ENCODE results near the gene ITGB1BP1. TPM values are rescaled to one million over a fixed set of nuclear protein-coding genes. Genes with fewer than 3 reads are reported as not detected.

Gene ITGB1BP1
- total RNA-seq, 4 donors from 2014 or later, result 32.0 to 106 (median 45.1) TPM

GRCh38 chr2:9355716-9356115 is 67.6 kb downstream of the ITGB1BP1 start:
- no peak overlapping the region for H3K4me3 ChIP-seq
- TF ChIP-seq POLR2A (IDR thresholded peaks at IDR 0.05) (no peak), CTCF (IDR thresholded peaks at IDR 0.05) (no peak)
- no peaks in the 10 kb centered on the region for H3K4me1 ChIP-seq
- no peaks in the 10 kb centered on the region for H3K27me3 ChIP-seq
- DNase-seq, result no peak
- no peak overlapping the region for H3K27ac ChIP-seq
- H3K36me3 ChIP-seq, result no peaks in the 10 kb centered on the region
- H3K9me3 ChIP-seq, result no peaks in the 10 kb centered on the region
- intact Hi-C loops (cut with DNase I; ENCODE audit: low total_unique reads), result no loop called here

- no peaks in the 10 kb centered on the region for H3K9me3 ChIP-seq
- H3K4me1 ChIP-seq, result no peaks in the 10 kb centered on the region
- no peak overlapping the region for H3K4me3 ChIP-seq
- no peak for DNase-seq
- no peak overlapping the region for H3K27ac ChIP-seq
- TF ChIP-seq CTCF (IDR thresholded peaks at IDR 0.05) (no peak), POLR2A (IDR thresholded peaks at IDR 0.05) (no peak)
- no peaks in the 10 kb centered on the region for H3K36me3 ChIP-seq
- no peaks in the 10 kb centered on the region for H3K27me3 ChIP-seq
- intact Hi-C loops (cut with DNase I; ENCODE audit: low total_unique reads), result no loop called here
Measured at GRCh38 chr2:9355270-9355669, 68.1 kb downstream of the ITGB1BP1 start.

DNA sequence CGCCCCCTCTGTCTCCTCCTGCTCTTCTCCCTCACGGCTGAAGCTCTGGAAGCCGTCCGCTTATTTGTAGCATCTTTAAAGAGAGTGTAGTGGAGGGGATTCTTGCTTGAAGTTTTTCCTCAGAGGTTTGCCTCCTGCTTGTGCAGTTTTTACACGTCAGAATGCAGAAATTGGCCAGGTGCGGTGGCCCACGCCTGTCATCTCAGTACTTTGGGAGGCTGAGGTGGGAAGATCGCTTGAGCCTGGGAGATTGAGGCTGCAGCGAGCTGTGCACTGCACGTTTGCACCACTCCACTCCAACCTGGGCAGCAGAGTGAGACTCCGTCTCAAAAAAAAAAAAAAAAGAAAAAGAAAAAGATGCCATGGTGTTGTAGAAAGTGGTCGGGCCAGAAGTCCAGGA is 69.0 kb downstream of the ITGB1BP1 start:
- Histone ChIP-seq H3K4me3 (no peak overlapping the region), H3K27ac (no peak overlapping the region), H3K36me3 (no peaks in the 10 kb centered on the region), H3K27me3 (no peaks in the 10 kb centered on the region), H3K4me1 (no peaks in the 10 kb centered on the region), H3K9me3 (no peaks in the 10 kb centered on the region)
- no peak for TF ChIP-seq CTCF (IDR thresholded peaks at IDR 0.05)
- no peak for TF ChIP-seq POLR2A (IDR thresholded peaks at IDR 0.05)
- no peak for DNase-seq
- intact Hi-C loops (cut with DNase I; ENCODE audit: low total_unique reads), result no loop called here

Other genes starting within 250 kb of the ITGB1BP1 start
- 10 to 100 TPM; 24.3 to 55.5 (median 31.3) TPM for gene ASAP2, start 216.7 kb downstream of the ITGB1BP1 start, total RNA-seq
- 10 to 100 TPM in 3 of 4 donors, 1 to 10 TPM in 1; 7.2 to 45.2 (median 30.3) TPM for gene CPSF3, start 126 bp upstream of the ITGB1BP1 start, total RNA-seq
- 10 to 100 TPM; 32.4 to 59.1 (median 38.1) TPM for gene IAH1, start 51.0 kb upstream of the ITGB1BP1 start, total RNA-seq
- 10 to 100 TPM in 3 of 4 donors, 1 to 10 TPM in 1; 7.7 to 47.0 (median 27.7) TPM for gene ADAM17, start 132.3 kb upstream of the ITGB1BP1 start, total RNA-seq
- 100 to 1,000 TPM; 155 to 275 (median 254) TPM for gene YWHAQ, start 207.5 kb upstream of the ITGB1BP1 start, total RNA-seq